ENCODE measurements around the gene AGBL4.

DNA sequence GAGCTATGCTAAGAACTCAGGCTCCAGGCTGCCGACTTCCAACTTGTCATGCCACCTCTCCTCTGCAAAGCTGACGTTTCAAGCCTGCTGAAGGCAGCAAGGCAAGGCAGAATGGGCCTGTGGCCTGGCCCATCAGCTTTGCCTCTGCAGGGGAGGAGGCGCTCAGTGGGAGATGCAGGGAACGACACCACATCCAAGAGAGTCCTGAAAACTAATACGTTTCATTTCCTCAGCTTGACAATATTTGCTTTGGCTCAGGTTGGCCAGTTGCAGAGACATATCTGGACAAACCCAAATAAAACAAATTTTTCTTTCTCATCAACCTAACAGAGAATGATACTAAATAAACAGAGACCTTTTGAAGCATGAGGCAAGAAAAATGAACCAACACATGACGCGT lies 1282.4 kb downstream of the AGBL4 start:
- TF ChIP-seq, protein P1, sequence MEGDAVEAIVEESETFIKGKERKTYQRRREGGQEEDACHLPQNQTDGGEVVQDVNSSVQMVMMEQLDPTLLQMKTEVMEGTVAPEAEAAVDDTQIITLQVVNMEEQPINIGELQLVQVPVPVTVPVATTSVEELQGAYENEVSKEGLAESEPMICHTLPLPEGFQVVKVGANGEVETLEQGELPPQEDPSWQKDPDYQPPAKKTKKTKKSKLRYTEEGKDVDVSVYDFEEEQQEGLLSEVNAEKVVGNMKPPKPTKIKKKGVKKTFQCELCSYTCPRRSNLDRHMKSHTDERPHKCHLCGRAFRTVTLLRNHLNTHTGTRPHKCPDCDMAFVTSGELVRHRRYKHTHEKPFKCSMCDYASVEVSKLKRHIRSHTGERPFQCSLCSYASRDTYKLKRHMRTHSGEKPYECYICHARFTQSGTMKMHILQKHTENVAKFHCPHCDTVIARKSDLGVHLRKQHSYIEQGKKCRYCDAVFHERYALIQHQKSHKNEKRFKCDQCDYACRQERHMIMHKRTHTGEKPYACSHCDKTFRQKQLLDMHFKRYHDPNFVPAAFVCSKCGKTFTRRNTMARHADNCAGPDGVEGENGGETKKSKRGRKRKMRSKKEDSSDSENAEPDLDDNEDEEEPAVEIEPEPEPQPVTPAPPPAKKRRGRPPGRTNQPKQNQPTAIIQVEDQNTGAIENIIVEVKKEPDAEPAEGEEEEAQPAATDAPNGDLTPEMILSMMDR (IDR thresholded peaks at IDR 0.05) = no peak
- TF ChIP-seq POLR2A (IDR thresholded peaks at IDR 0.05) = no peak

All from heart left ventricle (tissue), 13 donors.